Kidney epithelial cell (primary cell): ENCODE results near the gene MYO3B. TPM values are rescaled to one million over a fixed set of nuclear protein-coding genes. Genes with fewer than 3 reads are reported as not detected.

ENCODE experiments used
- DNase-seq: peaks from one replicate; pipeline ENCODE4 v3.0.0-alpha.2; 2010; ENCODE audit warnings: low read depth
- H3K27me3 ChIP-seq: 2 replicates; pipeline ENCODE4 v1.6.0; 2011; ENCODE audit warnings: low read length; ENCODE audit not compliant: control insufficient read depth, insufficient read depth
- H3K36me3 ChIP-seq: 2 replicates; pipeline ENCODE4 v1.5.1; 2011; ENCODE audit warnings: low read length; ENCODE audit not compliant: control insufficient read depth, insufficient read depth
- H3K4me3 ChIP-seq: 2 replicates; pipeline ENCODE4 v1.5.1; 2011; ENCODE audit warnings: low read depth, mild to moderate bottlenecking, control low read depth, low read length
- CTCF ChIP-seq: IDR thresholded peaks from 2 replicates; pipeline ENCODE4 v1.5.1; 2011; ENCODE audit warnings: mild to moderate bottlenecking, moderate library complexity, low read length, control low read depth, inconsistent platforms; ENCODE audit not compliant: insufficient read depth, poor library complexity, severe bottlenecking
- total RNA-seq: library from RNA; depleted of rRNA; stranded (reverse); fragments of >200 nt; gene quantifications from 2 replicates; pipeline ENCODE4 v1.2.3, GENCODE V29; 2015

Gene MYO3B
- total RNA-seq, 1 donor from 2014 or later = 1.1 TPM

GRCh38 chr2:170350929-170351826 is 173.2 kb downstream of the MYO3B start:
- H3K4me3 ChIP-seq = no peak overlapping the region
- no peaks in the 10 kb centered on the region for H3K36me3 ChIP-seq
- no peak for DNase-seq
- H3K27me3 ChIP-seq = no peaks in the 10 kb centered on the region
- no peak for TF ChIP-seq CTCF

GRCh38 chr2:170353723-170354122 is 175.8 kb downstream of the MYO3B start:
- Histone ChIP-seq H3K4me3 (no peak overlapping the region), H3K36me3 (no peaks in the 10 kb centered on the region), H3K27me3 (no peaks in the 10 kb centered on the region)
- DNase-seq = no peak
- TF ChIP-seq CTCF = no peak

- TF ChIP-seq CTCF = no peak
Observed at GRCh38 chr2:170354388-170354787, 176.4 kb downstream of the MYO3B start.

GRCh38 chr2:170354855-170355780 is 177.2 kb downstream of the MYO3B start:
- no peak for TF ChIP-seq CTCF
- Histone ChIP-seq H3K36me3 (no peaks in the 10 kb centered on the region), H3K27me3 (no peaks in the 10 kb centered on the region), H3K4me3 (no peak overlapping the region)
- DNase-seq = no peak

More at GRCh38 chr2:170354388-170354787, 176.4 kb downstream of the MYO3B start:
- DNase-seq = no peak
- H3K27me3 ChIP-seq = no peaks in the 10 kb centered on the region
- H3K36me3 ChIP-seq = no peaks in the 10 kb centered on the region
- no peak overlapping the region for H3K4me3 ChIP-seq

GRCh38 chr2:170359466-170359865 is 181.5 kb downstream of the MYO3B start:
- Histone ChIP-seq H3K36me3 (no peaks in the 10 kb centered on the region), H3K4me3 (no peak overlapping the region), H3K27me3 (no peaks in the 10 kb centered on the region)
- TF ChIP-seq CTCF = no peak
- no peak for DNase-seq
